Measurements from ENCODE around the gene SLC39A8. TPM values are rescaled to one million over a fixed set of nuclear protein-coding genes. Genes with fewer than 3 reads are reported as not detected.

Gene SLC39A8
- polyA plus RNA-seq, 3 donors, result 1.8 to 7.8 (median 6.1) TPM

- H3K36me3 Mint-ChIP-seq, result no peaks in the 10 kb centered on the region
- no peak for DNase-seq
- Histone ChIP-seq H3K27me3 (ENCODE audit: control insufficient read depth in 2 of 2, insufficient read depth in 2 of 2, low read length in 2 of 2) (no peaks in the 10 kb centered on the region), H2AFZ (ENCODE audit: insufficient read depth, low read depth, low read length, poor library complexity, severe bottlenecking) (no peak overlapping the region), H3K79me2 (ENCODE audit: insufficient read depth, low read length) (no peaks in the 10 kb centered on the region), H3K27ac (ENCODE audit: low read depth in 1 of 2, low read length in 2 of 2) (no peak overlapping the region), H3K4me2 (replicated peaks; ENCODE audit: extremely low read depth, low read length, poor library complexity, severe bottlenecking) (no peak overlapping the region), H3K4me3 (replicated peaks in 1 of 3; ENCODE audit: low read depth in 2 of 3, low read length in 3 of 3) (no peak overlapping the region), H3K9ac (ENCODE audit: insufficient read depth, low read length, poor library complexity, severe bottlenecking) (no peak overlapping the region), H3K4me1 (ENCODE audit: control insufficient read depth in 1 of 2, insufficient read depth in 2 of 2, low read length in 2 of 2) (no peaks in the 10 kb centered on the region), H3K9me3 (replicated peaks in 1 of 2; ENCODE audit: control insufficient read depth in 1 of 2, insufficient read depth in 1 of 2, low read length in 2 of 2) (no peaks in the 10 kb centered on the region), H4K20me1 (ENCODE audit: insufficient read depth, low read length) (no peaks in the 10 kb centered on the region), H3K36me3 (replicated peaks in 1 of 2; ENCODE audit: control insufficient read depth in 1 of 2, insufficient read depth in 2 of 2, low read length in 2 of 2) (no peaks in the 10 kb centered on the region)
- no peak overlapping the region for H3K27ac Mint-ChIP-seq
- intact Hi-C loops (cut with micrococcal nuclease), result no loop called here
- peaks cover 0 to 2% (median 0%) of the 10 kb centered on the region in 3 donors for H3K27me3 Mint-ChIP-seq (ENCODE audit: low read depth in 3 of 3)
- WGBS (ENCODE audit: insufficient coverage), result no CpG with 5 or more reads among the region's 3 CpGs
- TF ChIP-seq CTCF (IDR thresholded peaks at IDR 0.05), result no peak
- no peaks in the 10 kb centered on the region for H3K4me1 Mint-ChIP-seq
- no peaks in the 10 kb centered on the region for H3K9me3 Mint-ChIP-seq
- H3K4me3 Mint-ChIP-seq, result no peak overlapping the region
Observed at GRCh38 chr4:102259081-102259480, 86.2 kb downstream of the SLC39A8 start.

- Mint-ChIP-seq H3K4me3 (no peak overlapping the region), H3K27ac (no peak overlapping the region), H3K27me3 (ENCODE audit: low read depth in 3 of 3) (peaks cover 0 to 3% (median 0%) of the 10 kb centered on the region in 3 donors), H3K9me3 (peaks cover 0 to 1% (median 0%) of the 10 kb centered on the region in 7 donors), H3K36me3 (no peaks in the 10 kb centered on the region), H3K4me1 (no peaks in the 10 kb centered on the region)
- no peaks in the 10 kb centered on the region for H3K36me3 ChIP-seq (replicated peaks in 1 of 2; ENCODE audit: control insufficient read depth in 1 of 2, insufficient read depth in 2 of 2, low read length in 2 of 2)
- no peak for DNase-seq
- H3K4me3 ChIP-seq (replicated peaks in 1 of 3; ENCODE audit: low read depth in 2 of 3, low read length in 3 of 3), result no peak overlapping the region
- no peaks in the 10 kb centered on the region for H3K79me2 ChIP-seq (ENCODE audit: insufficient read depth, low read length)
- no peaks in the 10 kb centered on the region for H3K27me3 ChIP-seq (ENCODE audit: control insufficient read depth in 2 of 2, insufficient read depth in 2 of 2, low read length in 2 of 2)
- no peaks in the 10 kb centered on the region for H3K4me1 ChIP-seq (ENCODE audit: control insufficient read depth in 1 of 2, insufficient read depth in 2 of 2, low read length in 2 of 2)
- no peak overlapping the region for H3K9ac ChIP-seq (ENCODE audit: insufficient read depth, low read length, poor library complexity, severe bottlenecking)
- no peaks in the 10 kb centered on the region for H3K9me3 ChIP-seq (replicated peaks in 1 of 2; ENCODE audit: control insufficient read depth in 1 of 2, insufficient read depth in 1 of 2, low read length in 2 of 2)
- no CpG with 5 or more reads among the region's 3 CpGs for WGBS (ENCODE audit: insufficient coverage)
- intact Hi-C loops (cut with micrococcal nuclease), result no loop called here
- no peaks in the 10 kb centered on the region for H4K20me1 ChIP-seq (ENCODE audit: insufficient read depth, low read length)
- H2AFZ ChIP-seq (ENCODE audit: insufficient read depth, low read depth, low read length, poor library complexity, severe bottlenecking), result no peak overlapping the region
- H3K4me2 ChIP-seq (replicated peaks; ENCODE audit: extremely low read depth, low read length, poor library complexity, severe bottlenecking), result no peak overlapping the region
- H3K27ac ChIP-seq (ENCODE audit: low read depth in 1 of 2, low read length in 2 of 2), result no peak overlapping the region
- no peak for TF ChIP-seq CTCF (IDR thresholded peaks at IDR 0.05)
Observed at GRCh38 chr4:102256321-102256720, 89.0 kb downstream of the SLC39A8 start.

Measured in CD14-positive monocyte (primary cell).